Activated naive CD4-positive, alpha-beta T cell treated with anti-CD3 and anti-CD28 coated beads, Interleukin-2, amount 10 ng/mL, durations not matched to agents 7 days and 5 days (primary cell): Measurements from ENCODE around the gene EOMES.
A peak's percentile ranks its signal among the peaks of the same experiment; 100 is the strongest.

Source experiments
- CTCF ChIA-PET: fragments of 350-600 bp; sonication (Branson Sonifier 250); formaldehyde crosslinking; loops from one replicate; lab custom pipeline; 2021; ENCODE audit warnings: antibody characterized with exemption; lab: Charles Lee
- DNase-seq: peaks from one replicate; pipeline ENCODE4 v3.0.0-alpha.2; 2020
- H3K27ac Mint-ChIP-seq: one replicate; pipeline ENCODE4 v1.8.0; 2021; ENCODE audit warnings: mild to moderate bottlenecking, moderate library complexity, mixed read lengths
- H3K27me3 Mint-ChIP-seq: one replicate; pipeline ENCODE4 v1.8.0; 2021; ENCODE audit warnings: mild to moderate bottlenecking, mixed read lengths
- H3K36me3 Mint-ChIP-seq: one replicate; pipeline ENCODE4 v1.8.0; 2021; ENCODE audit warnings: mixed read lengths
- H3K4me1 Mint-ChIP-seq: one replicate; pipeline ENCODE4 v1.8.0; 2021; ENCODE audit warnings: mixed read lengths
- H3K4me3 Mint-ChIP-seq: one replicate; pipeline ENCODE4 v1.8.0; 2021; ENCODE audit warnings: mild to moderate bottlenecking, moderate library complexity, mixed read lengths
- H3K9me3 Mint-ChIP-seq: one replicate; pipeline ENCODE4 v1.8.0; 2021; ENCODE audit warnings: mixed read lengths

Gene EOMES

GRCh38 chr3:27715454-27715806, 6.7 kb downstream of the EOMES start:
- H3K9me3 Mint-ChIP-seq = no peaks in the 10 kb centered on the region
- H3K4me3 Mint-ChIP-seq = no peak overlapping the region
- DNase-seq = no peak
- CTCF ChIA-PET = interaction anchor here (1.4 kb wide), 1 partner anchor 13 kb away, joined by 5 read pairs; no protein-coding TSS in a partner anchor
- peaks cover 87% of the 10 kb centered on the region for H3K27me3 Mint-ChIP-seq
- H3K4me1 Mint-ChIP-seq = peaks cover 33% of the 10 kb centered on the region
- H3K27ac Mint-ChIP-seq = no peak overlapping the region
- peaks cover 2% of the 10 kb centered on the region for H3K36me3 Mint-ChIP-seq

DNA sequence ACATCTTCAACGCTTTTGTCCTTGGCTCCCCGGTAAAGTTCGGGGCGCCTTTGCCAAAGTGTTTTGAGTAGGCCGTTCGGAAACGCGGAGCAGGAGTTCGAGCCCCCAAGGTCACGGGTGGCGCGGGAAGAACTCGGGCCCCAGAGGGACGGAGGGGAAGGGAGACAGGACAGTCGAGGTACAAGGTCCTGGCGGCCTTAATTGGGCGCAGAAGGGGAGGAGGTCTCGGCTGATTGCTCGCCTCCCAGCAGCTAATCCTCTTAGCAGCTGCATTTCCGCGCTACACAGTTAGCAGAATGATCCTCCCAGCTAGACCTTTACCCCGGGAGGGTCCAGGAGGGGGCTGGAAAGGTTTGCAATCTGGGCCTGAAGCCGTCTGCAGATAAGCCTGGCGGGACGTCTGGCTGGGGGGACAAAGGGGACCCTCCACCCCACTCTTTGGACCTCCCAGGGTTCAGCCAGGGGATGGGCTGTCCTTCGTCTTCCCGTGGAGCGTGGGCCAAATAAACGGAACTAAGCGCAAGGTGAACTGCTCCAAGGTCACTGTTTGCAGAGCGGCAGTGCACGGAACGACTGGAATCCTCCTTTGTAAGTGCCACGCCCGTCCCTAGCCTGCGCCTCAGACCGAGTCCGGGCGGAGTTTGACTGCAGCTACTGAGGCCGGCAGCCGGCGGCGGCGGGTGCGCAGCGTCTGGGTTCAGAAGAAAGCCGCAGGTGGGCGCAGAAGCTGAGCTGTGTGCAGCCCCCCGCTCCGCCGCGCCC, 7.2 kb downstream of the EOMES start:
- Mint-ChIP-seq H3K27ac (peak overlapping the region; percentile 4), H3K36me3 (peaks cover 2% of the 10 kb centered on the region), H3K4me1 (peaks cover 30% of the 10 kb centered on the region), H3K27me3 (peaks cover 85% of the 10 kb centered on the region), H3K9me3 (no peaks in the 10 kb centered on the region), H3K4me3 (peak overlapping the region; percentile 40)
- peak; percentile 30 for DNase-seq
- CTCF ChIA-PET = interaction anchor here (1.4 kb wide), 1 partner anchor 13 kb away, joined by 5 read pairs; no protein-coding TSS in a partner anchor

- Mint-ChIP-seq H3K9me3 (no peaks in the 10 kb centered on the region), H3K36me3 (peaks cover 2% of the 10 kb centered on the region), H3K27me3 (peaks cover 83% of the 10 kb centered on the region), H3K4me1 (peaks cover 30% of the 10 kb centered on the region), H3K4me3 (peak overlapping the region; percentile 82), H3K27ac (peak overlapping the region; percentile 15)
- DNase-seq = no peak
- CTCF ChIA-PET = interaction anchor here (3.3 kb wide), 1 partner anchor 612 kb away, joined by 52 read pairs; no protein-coding TSS in a partner anchor
Measured at GRCh38 chr3:27714146-27714526, 8.0 kb downstream of the EOMES start.

- H3K27me3 Mint-ChIP-seq = peaks cover 81% of the 10 kb centered on the region
- peaks cover 2% of the 10 kb centered on the region for H3K36me3 Mint-ChIP-seq
- H3K4me1 Mint-ChIP-seq = peaks cover 30% of the 10 kb centered on the region
- peak overlapping the region; percentile 82 for H3K4me3 Mint-ChIP-seq
- no peaks in the 10 kb centered on the region for H3K9me3 Mint-ChIP-seq
- peak overlapping the region; percentile 58 for H3K27ac Mint-ChIP-seq
- CTCF ChIA-PET = interaction anchor here (0.9 to 3.3 kb wide), 6 partner anchors 10 to 618 kb away, joined by 3 to 58 read pairs (median 4); partner anchors contain the start of gene EOMES
- no peak for DNase-seq
Measured at GRCh38 chr3:27713435-27714145, 8.5 kb downstream of the EOMES start.

GRCh38 chr3:27713078-27713423, 9.1 kb downstream of the EOMES start:
- Mint-ChIP-seq H3K9me3 (no peaks in the 10 kb centered on the region), H3K27ac (peak overlapping the region; percentile 58), H3K27me3 (peaks cover 77% of the 10 kb centered on the region), H3K36me3 (peaks cover 2% of the 10 kb centered on the region), H3K4me1 (peaks cover 30% of the 10 kb centered on the region), H3K4me3 (peak overlapping the region; percentile 82)
- DNase-seq = no peak
- CTCF ChIA-PET = interaction anchor here (0.9 to 3.3 kb wide), 11 partner anchors 10 to 632 kb away, joined by 3 to 58 read pairs (median 5); partner anchors contain the start of gene EOMES

DNA sequence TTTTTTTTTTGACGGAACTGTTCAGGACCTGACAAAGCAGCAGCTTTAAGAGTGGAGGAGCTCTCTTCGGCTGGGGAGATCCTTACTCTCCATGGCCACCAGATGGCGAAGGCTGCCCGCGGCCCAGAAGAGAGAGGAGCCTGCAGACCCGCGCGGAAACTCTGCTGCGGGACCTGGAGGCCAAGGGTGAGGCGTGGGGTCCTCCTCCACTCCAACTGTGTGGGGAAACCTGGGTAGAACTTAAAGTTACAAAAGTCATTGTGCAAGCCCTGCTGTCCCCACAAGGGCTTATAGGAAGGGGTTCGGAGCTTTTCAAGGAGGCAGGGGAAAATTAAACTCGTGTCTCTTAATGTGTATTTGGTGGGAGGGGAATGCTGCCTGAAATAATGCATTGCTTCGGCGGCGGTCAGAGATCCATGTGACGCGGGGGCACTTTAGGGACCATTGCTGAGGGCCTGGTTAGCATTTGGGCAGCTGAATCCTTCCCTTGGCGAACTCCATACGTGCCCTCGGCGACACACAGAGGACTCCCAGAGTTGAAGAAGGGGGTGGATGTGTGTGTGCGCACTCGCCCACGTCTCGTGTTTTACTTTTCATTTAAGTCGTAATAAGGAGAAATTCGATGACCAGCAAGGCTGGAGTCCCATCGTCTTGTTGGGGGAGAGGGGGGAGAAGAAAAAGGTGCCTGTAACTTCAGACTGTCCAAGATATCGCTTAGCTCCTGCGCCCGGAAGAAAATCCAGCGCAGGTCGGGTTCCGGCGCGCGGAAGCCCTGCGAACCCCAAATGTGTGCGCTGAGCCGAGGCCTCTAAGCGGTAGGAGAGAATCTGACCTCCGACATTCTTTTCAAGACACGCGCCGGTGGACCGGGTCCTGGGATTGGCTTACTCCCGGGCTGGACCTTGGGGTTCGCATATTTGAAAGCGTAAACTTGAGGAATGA, 9.7 kb downstream of the EOMES start:
- Mint-ChIP-seq H3K36me3 (peaks cover 2% of the 10 kb centered on the region), H3K4me1 (peaks cover 30% of the 10 kb centered on the region), H3K27me3 (peaks cover 74% of the 10 kb centered on the region), H3K9me3 (no peaks in the 10 kb centered on the region), H3K4me3 (peak overlapping the region; percentile 82), H3K27ac (peak overlapping the region; percentile 49)
- peak; percentile 84 for DNase-seq
- CTCF ChIA-PET = interaction anchor here (0.6 to 3.3 kb wide), 32 partner anchors 10 to 637 kb away, joined by 3 to 58 read pairs (median 4); partner anchors contain the start of genes AZI2, EOMES and ZCWPW2

GRCh38 chr3:27708250-27708649, 13.9 kb downstream of the EOMES start:
- no peak overlapping the region for H3K27ac Mint-ChIP-seq
- no peak overlapping the region for H3K4me3 Mint-ChIP-seq
- peaks cover 2% of the 10 kb centered on the region for H3K36me3 Mint-ChIP-seq
- DNase-seq = no peak
- no peaks in the 10 kb centered on the region for H3K9me3 Mint-ChIP-seq
- peaks cover 11% of the 10 kb centered on the region for H3K4me1 Mint-ChIP-seq
- peaks cover 53% of the 10 kb centered on the region for H3K27me3 Mint-ChIP-seq
- CTCF ChIA-PET = interaction anchor here (0.7 to 2.1 kb wide), 3 partner anchors 13 to 620 kb away, joined by 3 to 7 read pairs (median 3); partner anchors contain the start of gene EOMES

GRCh38 chr3:27699067-27699466, 23.1 kb downstream of the EOMES start:
- H3K36me3 Mint-ChIP-seq = no peaks in the 10 kb centered on the region
- no peaks in the 10 kb centered on the region for H3K4me1 Mint-ChIP-seq
- CTCF ChIA-PET = no interaction called here
- H3K9me3 Mint-ChIP-seq = peaks cover 3% of the 10 kb centered on the region
- peaks cover 3% of the 10 kb centered on the region for H3K27me3 Mint-ChIP-seq
- no peak for DNase-seq
- no peak overlapping the region for H3K4me3 Mint-ChIP-seq
- no peak overlapping the region for H3K27ac Mint-ChIP-seq

DNA sequence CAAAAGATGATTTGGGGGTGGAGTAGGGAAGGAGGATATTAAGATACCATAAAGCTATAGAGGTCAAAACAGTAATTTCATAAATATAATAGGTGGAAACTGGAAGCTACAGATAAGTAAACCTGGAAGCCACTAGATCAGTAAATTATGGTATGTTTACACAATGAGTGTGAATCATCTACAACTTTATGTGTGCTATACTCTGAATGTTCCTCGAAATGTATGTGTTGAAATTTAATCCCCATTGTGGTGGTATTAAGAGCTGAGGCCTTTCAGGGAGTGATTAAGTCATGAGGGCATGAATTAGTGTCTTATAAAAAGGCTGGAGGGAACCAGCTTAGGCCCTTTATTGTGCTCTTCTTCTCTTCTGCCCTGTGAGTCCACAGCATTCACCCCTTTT, 25.2 kb downstream of the EOMES start:
- no peak for DNase-seq
- Mint-ChIP-seq H3K36me3 (no peaks in the 10 kb centered on the region), H3K4me1 (no peaks in the 10 kb centered on the region), H3K27me3 (no peaks in the 10 kb centered on the region), H3K27ac (no peak overlapping the region), H3K9me3 (peaks cover 3% of the 10 kb centered on the region), H3K4me3 (no peak overlapping the region)
- CTCF ChIA-PET = no interaction called here

DNA sequence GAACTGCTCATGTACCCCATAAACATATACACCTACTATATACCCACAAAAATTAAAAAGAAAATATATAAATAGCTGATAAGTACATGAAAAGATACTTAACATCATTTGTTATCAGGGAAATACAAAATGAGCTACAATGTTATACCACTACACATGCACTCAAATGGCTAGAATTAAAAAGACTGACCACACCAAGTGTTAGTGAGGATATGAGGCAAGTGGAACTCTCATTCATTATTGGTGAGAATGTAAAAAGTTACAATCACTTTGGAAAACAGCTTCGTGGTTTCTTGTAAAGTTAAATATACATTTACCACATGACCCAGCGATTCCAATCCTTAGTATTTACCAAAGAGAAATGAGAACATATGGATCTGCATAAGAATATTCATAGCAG, 26.5 kb downstream of the EOMES start:
- H3K9me3 Mint-ChIP-seq = peaks cover 4% of the 10 kb centered on the region
- H3K4me3 Mint-ChIP-seq = no peak overlapping the region
- H3K36me3 Mint-ChIP-seq = no peaks in the 10 kb centered on the region
- DNase-seq = no peak
- no peaks in the 10 kb centered on the region for H3K27me3 Mint-ChIP-seq
- CTCF ChIA-PET = no interaction called here
- no peaks in the 10 kb centered on the region for H3K4me1 Mint-ChIP-seq
- no peak overlapping the region for H3K27ac Mint-ChIP-seq

DNA sequence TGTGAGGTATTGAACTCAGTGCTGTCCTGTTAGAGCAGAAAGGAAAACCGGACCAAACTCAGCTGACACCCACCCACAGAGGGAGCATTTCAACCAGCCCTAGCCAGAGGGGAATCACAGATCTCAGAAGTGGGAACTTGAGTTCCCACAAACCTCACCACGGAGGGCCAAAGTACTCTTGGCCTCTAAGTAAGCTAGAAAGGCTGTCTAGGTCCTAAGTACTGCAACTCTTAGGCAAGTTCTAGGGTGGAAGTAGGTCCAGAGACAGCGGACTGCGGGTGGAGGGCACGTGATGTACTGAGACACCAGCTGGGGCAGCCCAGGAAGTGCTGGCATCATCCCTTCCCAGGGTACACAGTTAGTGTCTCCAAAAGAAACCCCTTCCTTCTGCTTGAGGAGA, 34.1 kb downstream of the EOMES start:
- Mint-ChIP-seq H3K9me3 (peaks cover 2% of the 10 kb centered on the region), H3K4me1 (no peaks in the 10 kb centered on the region), H3K36me3 (no peaks in the 10 kb centered on the region), H3K27ac (no peak overlapping the region), H3K4me3 (no peak overlapping the region), H3K27me3 (peaks cover 14% of the 10 kb centered on the region)
- no peak for DNase-seq
- CTCF ChIA-PET = no interaction called here

DNA sequence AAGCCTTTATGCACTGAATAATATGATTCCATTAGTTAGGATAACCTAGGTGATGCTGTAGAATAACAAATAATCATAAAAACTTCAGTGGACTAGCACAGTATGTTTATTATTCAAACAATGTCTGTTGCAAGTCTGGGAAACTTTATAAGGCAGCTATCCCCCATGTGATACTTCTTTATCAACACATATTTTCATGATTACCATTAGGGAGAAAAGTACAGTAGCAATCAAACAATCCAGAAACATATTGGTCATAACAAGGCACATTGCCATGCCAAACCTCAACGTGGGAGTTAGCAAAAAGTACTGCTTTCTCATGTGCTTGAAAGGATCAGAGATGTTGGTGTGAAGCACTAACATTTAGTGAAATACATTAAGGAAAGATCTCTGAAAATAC, 35.5 kb downstream of the EOMES start:
- Mint-ChIP-seq H3K4me1 (no peaks in the 10 kb centered on the region), H3K27me3 (peaks cover 14% of the 10 kb centered on the region), H3K27ac (no peak overlapping the region), H3K4me3 (no peak overlapping the region), H3K36me3 (no peaks in the 10 kb centered on the region), H3K9me3 (peaks cover 2% of the 10 kb centered on the region)
- DNase-seq = no peak
- CTCF ChIA-PET = no interaction called here

- CTCF ChIA-PET = no interaction called here
- no peaks in the 10 kb centered on the region for H3K9me3 Mint-ChIP-seq
- H3K27me3 Mint-ChIP-seq = peaks cover 14% of the 10 kb centered on the region
- no peak overlapping the region for H3K27ac Mint-ChIP-seq
- H3K4me1 Mint-ChIP-seq = peaks cover 9% of the 10 kb centered on the region
- DNase-seq = no peak
- no peaks in the 10 kb centered on the region for H3K36me3 Mint-ChIP-seq
- no peak overlapping the region for H3K4me3 Mint-ChIP-seq
Measured at GRCh38 chr3:27685474-27685873, 36.6 kb downstream of the EOMES start.
